Measurements from ENCODE around the gene INSYN2A.
A peak's percentile ranks its signal among the peaks of the same experiment; 100 is the strongest.

INSYN2A gene

GRCh38 chr10:127221281-127221680, 24.9 kb upstream of the INSYN2A start:
- Histone ChIP-seq H3K9ac (no peak overlapping the region), H3K9me3 (no peaks in the 10 kb centered on the region), H3K27me3 (no peaks in the 10 kb centered on the region), H3K27ac (no peak overlapping the region), H3K4me1 (0 out of 2 replicates have a peak, but pooled peaks cover 2% of the 10 kb centered on the region), H3K36me3 (no peaks in the 10 kb centered on the region), H3K4me3 (no peak overlapping the region), H3K4me2 (no peak overlapping the region), H4K20me1 (no peaks in the 10 kb centered on the region)
- no peak for TF ChIP-seq Cebpa-rat (IDR thresholded peaks at IDR 0.05)

DNA sequence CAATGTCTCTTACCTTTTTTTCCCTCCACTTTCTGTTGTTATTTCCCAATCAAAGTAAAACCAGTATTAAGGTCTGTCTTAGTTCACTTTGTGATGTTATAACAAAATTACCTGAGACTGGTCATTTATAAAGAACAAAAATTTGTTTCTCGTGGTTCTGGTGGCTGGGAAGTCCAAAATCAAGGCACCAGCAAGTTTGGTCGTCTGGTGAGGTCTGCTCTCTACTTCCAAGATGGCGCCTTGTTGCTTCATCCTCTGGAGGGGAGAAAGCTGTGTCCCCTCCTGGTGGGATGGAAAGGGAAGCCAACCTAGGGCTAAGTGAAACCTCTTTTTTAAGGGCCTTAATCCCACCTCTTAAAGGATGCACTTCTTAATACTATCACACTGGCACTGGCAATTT, 22.3 kb upstream of the INSYN2A start:
- Histone ChIP-seq H3K4me2 (no peak overlapping the region), H3K9ac (no peak overlapping the region), H4K20me1 (no peaks in the 10 kb centered on the region), H3K27ac (no peak overlapping the region), H3K27me3 (no peaks in the 10 kb centered on the region), H3K4me3 (no peak overlapping the region), H3K4me1 (0 out of 2 replicates have a peak, but pooled peaks cover 16% of the 10 kb centered on the region), H3K36me3 (no peaks in the 10 kb centered on the region), H3K9me3 (0 out of 2 replicates have a peak, but pooled peaks cover 6% of the 10 kb centered on the region)
- TF ChIP-seq Cebpa-rat (IDR thresholded peaks at IDR 0.05) = no peak

GRCh38 chr10:127216786-127217185, 20.4 kb upstream of the INSYN2A start:
- Histone ChIP-seq H3K36me3 (no peaks in the 10 kb centered on the region), H4K20me1 (no peaks in the 10 kb centered on the region), H3K4me2 (peak overlapping the region; percentile 12; the same call in 1 of the 2 replicates), H3K4me3 (no peak overlapping the region), H3K27me3 (no peaks in the 10 kb centered on the region), H3K27ac (no peak overlapping the region), H3K9ac (no peak overlapping the region), H3K9me3 (0 out of 2 replicates have a peak, but pooled peaks cover 6% of the 10 kb centered on the region), H3K4me1 (0 out of 2 replicates have a peak, but pooled peaks cover 16% of the 10 kb centered on the region)
- TF ChIP-seq Cebpa-rat (IDR thresholded peaks at IDR 0.05) = no peak

DNA sequence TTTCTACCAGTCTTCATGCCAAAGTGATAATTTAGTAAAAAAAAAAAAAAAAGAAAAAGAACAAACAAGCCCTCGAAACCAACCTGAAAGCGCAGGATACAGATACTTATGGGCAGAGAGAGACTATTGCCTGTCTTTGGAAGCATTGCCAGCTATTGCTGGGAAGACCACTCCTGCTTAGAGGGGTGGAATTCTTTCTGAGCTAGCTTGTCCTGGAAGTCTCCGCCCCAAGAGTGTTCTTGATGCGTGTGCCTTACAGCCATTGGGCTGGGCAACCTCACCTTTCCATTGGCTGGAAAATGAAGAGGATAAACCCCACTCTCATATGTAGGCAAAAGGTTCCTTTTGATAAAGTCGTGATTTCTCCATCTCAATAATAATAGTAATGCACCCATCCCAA, 19.9 kb upstream of the INSYN2A start:
- Histone ChIP-seq H3K4me1 (0 out of 2 replicates have a peak, but pooled peaks cover 16% of the 10 kb centered on the region), H3K27me3 (no peaks in the 10 kb centered on the region), H3K9me3 (0 out of 2 replicates have a peak, but pooled peaks cover 6% of the 10 kb centered on the region), H3K4me2 (peak overlapping the region; percentile 16; the same call in 1 of the 2 replicates), H3K36me3 (no peaks in the 10 kb centered on the region), H4K20me1 (no peaks in the 10 kb centered on the region), H3K9ac (no peak overlapping the region), H3K4me3 (no peak overlapping the region), H3K27ac (no peak overlapping the region)
- no peak for TF ChIP-seq Cebpa-rat (IDR thresholded peaks at IDR 0.05)

GRCh38 chr10:127215866-127216265, 19.5 kb upstream of the INSYN2A start:
- Histone ChIP-seq H3K27ac (no peak overlapping the region), H3K27me3 (no peaks in the 10 kb centered on the region)

GRCh38 chr10:127210936-127211466, 14.6 kb upstream of the INSYN2A start:
- H3K9ac ChIP-seq = no peak overlapping the region
- H3K27ac ChIP-seq = no peak overlapping the region
- no peak overlapping the region for H3K4me3 ChIP-seq
- H4K20me1 ChIP-seq = no peaks in the 10 kb centered on the region
- no peaks in the 10 kb centered on the region for H3K27me3 ChIP-seq
- 0 out of 2 replicates have a peak overlapping the region, but pooled peaks have one; percentile 8 for H3K4me2 ChIP-seq
- H3K9me3 ChIP-seq = 0 out of 2 replicates have a peak, but pooled peaks cover 6% of the 10 kb centered on the region
- H3K4me1 ChIP-seq = 0 out of 2 replicates have a peak, but pooled peaks cover 11% of the 10 kb centered on the region
- no peaks in the 10 kb centered on the region for H3K36me3 ChIP-seq
- no peak for TF ChIP-seq Cebpa-rat (IDR thresholded peaks at IDR 0.05)

More at GRCh38 chr10:127215866-127216265, 19.5 kb upstream of the INSYN2A start:
- H3K9ac ChIP-seq = no peak overlapping the region
- peak overlapping the region; percentile 16; the same call in 1 of the 2 replicates for H3K4me2 ChIP-seq
- 0 out of 2 replicates have a peak, but pooled peaks cover 6% of the 10 kb centered on the region for H3K9me3 ChIP-seq
- TF ChIP-seq Cebpa-rat (IDR thresholded peaks at IDR 0.05) = no peak
- H3K4me1 ChIP-seq = 0 out of 2 replicates have a peak, but pooled peaks cover 16% of the 10 kb centered on the region
- H3K4me3 ChIP-seq = no peak overlapping the region
- H3K36me3 ChIP-seq = no peaks in the 10 kb centered on the region
- H4K20me1 ChIP-seq = no peaks in the 10 kb centered on the region

DNA sequence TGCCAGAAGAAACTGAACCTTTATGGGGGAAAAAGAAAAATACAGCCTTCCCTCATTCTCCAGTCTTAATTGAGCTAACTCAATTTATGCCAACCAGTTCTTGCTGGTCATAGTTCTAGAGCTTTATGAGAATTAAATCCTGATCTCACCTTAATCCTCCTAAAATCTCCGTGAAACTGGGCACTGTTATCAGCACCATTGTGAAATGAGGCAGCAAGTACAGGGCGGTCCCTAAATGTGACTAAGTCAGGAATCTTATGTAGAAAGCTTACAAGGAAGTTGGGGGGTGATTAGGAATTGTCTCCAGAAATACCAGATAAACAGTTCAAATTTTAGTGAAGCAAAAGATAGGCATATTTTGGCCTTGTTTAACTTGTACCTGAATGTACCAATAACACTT, 10.7 kb upstream of the INSYN2A start:
- Histone ChIP-seq H3K4me1 (no peaks in the 10 kb centered on the region), H3K9ac (no peak overlapping the region), H3K27ac (no peak overlapping the region), H4K20me1 (no peaks in the 10 kb centered on the region), H3K4me3 (no peak overlapping the region), H3K27me3 (no peaks in the 10 kb centered on the region), H3K36me3 (no peaks in the 10 kb centered on the region), H3K4me2 (no peak overlapping the region), H3K9me3 (no peaks in the 10 kb centered on the region)
- no peak for TF ChIP-seq Cebpa-rat (IDR thresholded peaks at IDR 0.05)

- no peak overlapping the region for H3K4me3 ChIP-seq
- no peaks in the 10 kb centered on the region for H3K36me3 ChIP-seq
- no peak overlapping the region for H3K4me2 ChIP-seq
- no peaks in the 10 kb centered on the region for H3K27me3 ChIP-seq
- no peaks in the 10 kb centered on the region for H4K20me1 ChIP-seq
- no peak overlapping the region for H3K9ac ChIP-seq
- TF ChIP-seq Cebpa-rat (IDR thresholded peaks at IDR 0.05) = no peak
- H3K9me3 ChIP-seq = no peaks in the 10 kb centered on the region
- peaks cover 4% of the 10 kb centered on the region for H3K4me1 ChIP-seq
- H3K27ac ChIP-seq = no peak overlapping the region
Observed at GRCh38 chr10:127203067-127203466, 6.7 kb upstream of the INSYN2A start.

- Histone ChIP-seq H3K27me3 (peaks cover 4% of the 10 kb centered on the region), H3K4me2 (no peak overlapping the region)
- TF ChIP-seq Cebpa-rat (IDR thresholded peaks at IDR 0.05) = no peak
Observed at GRCh38 chr10:127200646-127201045, 4.3 kb upstream of the INSYN2A start.

DNA sequence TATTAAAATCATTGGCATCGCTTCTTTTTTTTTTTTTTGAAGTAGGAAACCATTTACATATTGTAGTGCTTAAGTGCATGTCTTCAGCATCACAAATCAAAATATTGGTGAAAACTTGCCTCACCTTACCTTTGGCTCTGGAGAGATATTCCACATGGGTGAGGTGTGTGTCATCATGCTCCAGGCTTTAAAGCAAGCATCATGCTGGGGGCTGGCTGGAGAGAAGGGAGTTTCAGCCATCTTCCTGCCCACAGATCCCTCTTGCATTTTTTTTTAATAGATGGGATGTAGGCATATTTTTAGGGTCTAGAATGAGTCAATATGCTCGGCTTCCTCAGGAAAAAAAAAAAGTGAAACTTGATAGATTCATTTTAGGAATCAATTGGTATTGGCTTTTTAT, 2.3 kb upstream of the INSYN2A start:
- peaks cover 19% of the 10 kb centered on the region for H3K9me3 ChIP-seq
- H3K36me3 ChIP-seq = no peaks in the 10 kb centered on the region
- no peak overlapping the region for H3K4me2 ChIP-seq
- H4K20me1 ChIP-seq = no peaks in the 10 kb centered on the region
- no peak overlapping the region for H3K9ac ChIP-seq
- peaks cover 20% of the 10 kb centered on the region for H3K27me3 ChIP-seq
- H3K4me1 ChIP-seq = peaks cover 19% of the 10 kb centered on the region
- no peak for TF ChIP-seq Cebpa-rat (IDR thresholded peaks at IDR 0.05)
- no peak overlapping the region for H3K27ac ChIP-seq
- no peak overlapping the region for H3K4me3 ChIP-seq

More at GRCh38 chr10:127200646-127201045, 4.3 kb upstream of the INSYN2A start:
- peaks cover 19% of the 10 kb centered on the region for H3K4me1 ChIP-seq
- H3K27ac ChIP-seq = no peak overlapping the region
- H3K9me3 ChIP-seq = peaks cover 7% of the 10 kb centered on the region
- no peaks in the 10 kb centered on the region for H4K20me1 ChIP-seq
- H3K9ac ChIP-seq = no peak overlapping the region
- no peak overlapping the region for H3K4me3 ChIP-seq
- H3K36me3 ChIP-seq = no peaks in the 10 kb centered on the region
